GM19239 (cell line): Measurements from ENCODE around the gene TK1.

Experiments used
- DNase-seq: peaks from one replicate; pipeline ENCODE4 v3.0.0; 2011; ENCODE audit warnings: low spot score; ENCODE audit not compliant: insufficient read length
- FAIRE-seq: peaks from 2 replicates; lab custom pipeline; 2011; peaks lifted over from hg19 to GRCh38; lab: Jason Lieb, UNC

Gene TK1

GRCh38 chr17:78223765-78224164 is 36.9 kb upstream of the TK1 start:
- FAIRE-seq (no peak), DNase-seq (no peak)

- DNase-seq (no peak), FAIRE-seq (no peak)
Measured at GRCh38 chr17:78223061-78223460, 36.2 kb upstream of the TK1 start.

- FAIRE-seq, result no peak
- DNase-seq, result no peak
Measured at GRCh38 chr17:78219396-78220150, 32.7 kb upstream of the TK1 start.

GRCh38 chr17:78214706-78215061 is 27.8 kb upstream of the TK1 start:
- DNase-seq (no peak), FAIRE-seq (no peak)

- DNase-seq (peak; percentile 97), FAIRE-seq (no peak)
Measured at GRCh38 chr17:78214016-78214705, 27.3 kb upstream of the TK1 start, which contains the start of gene BIRC5. BIRC5 (plus strand) TSS chr17:78214253; CDS start chr17:78214317, 64 bp downstream.

GRCh38 chr17:78211032-78211431 is 24.2 kb upstream of the TK1 start:
- DNase-seq (no peak), FAIRE-seq (no peak)

- DNase-seq (no peak), FAIRE-seq (no peak)
Measured at GRCh38 chr17:78210111-78210510, 23.3 kb upstream of the TK1 start.

GRCh38 chr17:78208486-78208885 is 21.6 kb upstream of the TK1 start:
- DNase-seq, result no peak
- FAIRE-seq, result no peak

GRCh38 chr17:78206298-78206697 is 19.4 kb upstream of the TK1 start:
- no peak for DNase-seq
- no peak for FAIRE-seq

- DNase-seq (no peak), FAIRE-seq (no peak)
Measured at GRCh38 chr17:78205124-78205775, 18.4 kb upstream of the TK1 start.

- FAIRE-seq, result no peak
Measured at GRCh38 chr17:78204387-78205123, 17.7 kb upstream of the TK1 start.

GRCh38 chr17:78202666-78203065 is 15.8 kb upstream of the TK1 start:
- FAIRE-seq, result no peak
- no peak for DNase-seq

More at GRCh38 chr17:78204387-78205123, 17.7 kb upstream of the TK1 start:
- no peak for DNase-seq

- DNase-seq (no peak), FAIRE-seq (no peak)
Measured at GRCh38 chr17:78200451-78200850, 13.6 kb upstream of the TK1 start.

GRCh38 chr17:78197147-78197832 is 10.4 kb upstream of the TK1 start:
- DNase-seq, result no peak

GRCh38 chr17:78196716-78197115 is 9.9 kb upstream of the TK1 start:
- FAIRE-seq (no peak), DNase-seq (no peak)

More at GRCh38 chr17:78197147-78197832, 10.4 kb upstream of the TK1 start:
- no peak for FAIRE-seq

GRCh38 chr17:78185981-78186691 is 716 bp downstream of the TK1 start:
- peak; percentile 44 for FAIRE-seq

GRCh38 chr17:78184868-78185267 is 2.0 kb downstream of the TK1 start:
- FAIRE-seq, result no peak
- no peak for DNase-seq

More at GRCh38 chr17:78185981-78186691, 716 bp downstream of the TK1 start:
- DNase-seq, result no peak

GRCh38 chr17:78184351-78184750 is 2.5 kb downstream of the TK1 start:
- no peak for FAIRE-seq
- no peak for DNase-seq

GRCh38 chr17:78183916-78184315 is 2.9 kb downstream of the TK1 start:
- DNase-seq, result no peak
- no peak for FAIRE-seq
